WTC11 (cell line): ENCODE results near the gene GPR37. TPM values are rescaled to one million over a fixed set of nuclear protein-coding genes. Genes with fewer than 3 reads are reported as not detected.

Source experiments
- ATAC-seq: fragments of 200-7000 bp; cut with Tn5 transposase; 2 replicates; pipeline ENCODE4 v1.10.0; 2021; ENCODE audit warnings: mild to moderate bottlenecking, moderate library complexity
- CTCF ChIA-PET: fragments of 300-600 bp; sonication (Branson Sonifier 250); formaldehyde crosslinking; loops from one replicate; lab custom pipeline; 2021; ENCODE audit warnings: antibody characterized with exemption; lab: Charles Lee
- POLR2A ChIA-PET: fragments of 350-600 bp; sonication (Branson Sonifier 250); formaldehyde crosslinking; loops from one replicate; lab custom pipeline; 2021; ENCODE audit warnings: antibody characterized with exemption; lab: Charles Lee
- DNase-seq: peaks from one replicate; pipeline ENCODE4 v3.0.0; 2021; ENCODE audit warnings: low spot score
- H3K27ac Mint-ChIP-seq: 2 replicates; pipeline ENCODE4 v1.8.0; 2021; ENCODE audit warnings: mixed read lengths
- H3K27me3 Mint-ChIP-seq: 2 replicates; pipeline ENCODE4 v1.8.0; 2021; ENCODE audit warnings: low read depth, mild to moderate bottlenecking, moderate library complexity, mixed read lengths
- H3K36me3 Mint-ChIP-seq: 2 replicates; pipeline ENCODE4 v1.8.0; 2021; ENCODE audit warnings: mixed read lengths
- H3K4me1 Mint-ChIP-seq: 2 replicates; pipeline ENCODE4 v1.8.0; 2022; ENCODE audit warnings: mixed read lengths
- H3K4me3 Mint-ChIP-seq: 2 replicates; pipeline ENCODE4 v1.8.0; 2021; ENCODE audit warnings: mild to moderate bottlenecking, moderate library complexity, mixed read lengths
- H3K9me3 Mint-ChIP-seq: 2 replicates; pipeline ENCODE4 v1.8.0; 2021; ENCODE audit warnings: mixed read lengths
- ATF1 ChIP-seq: sonication (generic); formaldehyde crosslinking; IDR thresholded peaks from 2 replicates; pipeline ENCODE4 v1.8.1; 2023; ENCODE audit warnings: mild to moderate bottlenecking, moderate library complexity, missing genetic modification reagents
- ATF3 ChIP-seq: sonication (generic); formaldehyde crosslinking; conservative IDR thresholded peaks from 2 replicates; pipeline ENCODE4 v1.8.1; 2022; ENCODE audit warnings: mild to moderate bottlenecking, missing genetic modification reagents
- ATF6 ChIP-seq: sonication (generic); formaldehyde crosslinking; IDR thresholded peaks from 2 replicates; pipeline ENCODE4 v1.8.1; 2023; ENCODE audit warnings: mild to moderate bottlenecking, missing genetic modification reagents
- CDX4 ChIP-seq: fragments of 250-450 bp; sonication (Bioruptor Pico); IDR thresholded peaks from 2 replicates; pipeline ENCODE4 v1.9.0; 2021; ENCODE audit warnings: moderate library complexity, mild to moderate bottlenecking, inconsistent platforms, borderline replicate concordance
- CTCF ChIP-seq: fragments of 200-600 bp; IDR thresholded peaks from 2 replicates; pipeline ENCODE4 v1.8.0; 2022; ENCODE audit warnings: antibody characterized with exemption
- E2F5 ChIP-seq: sonication (generic); formaldehyde crosslinking; IDR thresholded peaks from 2 replicates; pipeline ENCODE4 v1.8.1; 2022; ENCODE audit warnings: mild to moderate bottlenecking, moderate library complexity, missing genetic modification reagents
- ELF4 ChIP-seq: sonication (generic); formaldehyde crosslinking; IDR thresholded peaks from 2 replicates; pipeline ENCODE4 v1.8.1; 2022; ENCODE audit warnings: low read depth, mild to moderate bottlenecking, moderate library complexity, missing genetic modification reagents
- EMX1 ChIP-seq: fragments of 250-450 bp; sonication (Bioruptor Pico); IDR thresholded peaks from 2 replicates; pipeline ENCODE4 v1.8.0; 2021; ENCODE audit warnings: mild to moderate bottlenecking
- ESRRA ChIP-seq: sonication (generic); formaldehyde crosslinking; IDR thresholded peaks from 2 replicates; pipeline ENCODE4 v1.8.1; 2022; ENCODE audit warnings: mild to moderate bottlenecking, missing genetic modification reagents, borderline replicate concordance
- ETV6 ChIP-seq: sonication (generic); formaldehyde crosslinking; IDR thresholded peaks from 2 replicates; pipeline ENCODE4 v1.8.1; 2022; ENCODE audit warnings: mild to moderate bottlenecking, missing genetic modification reagents
- FOXJ3 ChIP-seq: sonication (generic); formaldehyde crosslinking; IDR thresholded peaks from 2 replicates; pipeline ENCODE4 v1.9.0; 2021; ENCODE audit warnings: missing genetic modification reagents, mild to moderate bottlenecking, borderline replicate concordance
- FOXK1 ChIP-seq: sonication (generic); formaldehyde crosslinking; IDR thresholded peaks from 2 replicates; pipeline ENCODE4 v1.8.0; 2022; ENCODE audit warnings: mild to moderate bottlenecking, moderate library complexity, missing genetic modification reagents
- GABPB1 ChIP-seq: sonication (generic); formaldehyde crosslinking; IDR thresholded peaks from 2 replicates; pipeline ENCODE4 v1.8.1; 2023; ENCODE audit warnings: mild to moderate bottlenecking, missing genetic modification reagents
- GTF2I ChIP-seq: fragments of 250-450 bp; sonication (Bioruptor Pico); conservative IDR thresholded peaks from 2 replicates; pipeline ENCODE4 v1.4.0; 2021; ENCODE audit warnings: mild to moderate bottlenecking
- HMGXB4 ChIP-seq: sonication (generic); formaldehyde crosslinking; IDR thresholded peaks from 2 replicates; pipeline ENCODE4 v1.8.1; 2023; ENCODE audit warnings: mild to moderate bottlenecking, moderate library complexity, missing genetic modification reagents
- SOX15 ChIP-seq: fragments of 250-450 bp; sonication (Bioruptor Pico); IDR thresholded peaks from 2 replicates; pipeline ENCODE4 v1.9.0; 2021; ENCODE audit warnings: mild to moderate bottlenecking
- SP1 ChIP-seq: sonication (generic); formaldehyde crosslinking; conservative IDR thresholded peaks from 2 replicates; pipeline ENCODE4 v1.8.1; 2022; ENCODE audit warnings: missing genetic modification reagents
- TCF7 ChIP-seq: sonication (generic); formaldehyde crosslinking; IDR thresholded peaks from 2 replicates; pipeline ENCODE4 v1.8.0; 2022; ENCODE audit warnings: mild to moderate bottlenecking, low read depth, missing genetic modification reagents, moderate library complexity
- TEAD1 ChIP-seq: sonication (generic); formaldehyde crosslinking; IDR thresholded peaks from 2 replicates; pipeline ENCODE4 v1.8.0; 2022; ENCODE audit warnings: mild to moderate bottlenecking, missing genetic modification reagents
- ZBTB21 ChIP-seq: sonication (generic); formaldehyde crosslinking; IDR thresholded peaks from 2 replicates; pipeline ENCODE4 v1.8.1; 2023; ENCODE audit warnings: mild to moderate bottlenecking, missing genetic modification reagents, borderline replicate concordance
- ZBTB43 ChIP-seq: sonication (generic); formaldehyde crosslinking; IDR thresholded peaks from 2 replicates; pipeline ENCODE4 v1.8.1; 2023; ENCODE audit warnings: mild to moderate bottlenecking, missing genetic modification reagents
- ZNF219 ChIP-seq: sonication (generic); formaldehyde crosslinking; IDR thresholded peaks from 2 replicates; pipeline ENCODE4 v1.8.0; 2023; ENCODE audit warnings: missing genetic modification reagents, mild to moderate bottlenecking, borderline replicate concordance
- ZNF232 ChIP-seq: sonication (generic); formaldehyde crosslinking; IDR thresholded peaks from 2 replicates; pipeline ENCODE4 v1.8.0; 2022; ENCODE audit warnings: mild to moderate bottlenecking, missing genetic modification reagents
- ZNF263 ChIP-seq: sonication (generic); formaldehyde crosslinking; IDR thresholded peaks from 2 replicates; pipeline ENCODE4 v1.8.1; 2022; ENCODE audit warnings: low read depth, mild to moderate bottlenecking, moderate library complexity, missing genetic modification reagents
- ZNF317 ChIP-seq: sonication (generic); formaldehyde crosslinking; IDR thresholded peaks from 2 replicates; pipeline ENCODE4 v1.8.1; 2023; ENCODE audit warnings: low read depth, mild to moderate bottlenecking, moderate library complexity, missing genetic modification reagents, borderline replicate concordance
- ZNF423 ChIP-seq: fragments of 250-450 bp; sonication (Bioruptor Pico); IDR thresholded peaks from 2 replicates; pipeline ENCODE4 v2.1.2; 2022; ENCODE audit warnings: mild to moderate bottlenecking, moderate library complexity
- ZNF671 ChIP-seq: fragments of 250-450 bp; sonication (Bioruptor Pico); IDR thresholded peaks from 2 replicates; pipeline ENCODE4 v1.8.0; 2021; ENCODE audit warnings: mild to moderate bottlenecking
- total RNA-seq: library from RNA; stranded (reverse); gene quantifications from 3 replicates; pipeline ENCODE4 v1.2.3, GENCODE V29; 2021

Gene GPR37
- total RNA-seq, 1 experiment from 2014 or later: 20.4 TPM

- no peak for TF ChIP-seq CTCF
These were observed 34.8 kb upstream of the GPR37 start (continued) for GRCh38 chr7:124800386-124800785.

GRCh38 chr7:124799448-124799847 lies 33.9 kb upstream of the GPR37 start:
- H3K4me3 Mint-ChIP-seq: no peak overlapping the region
- H3K36me3 Mint-ChIP-seq: no peaks in the 10 kb centered on the region
- TF ChIP-seq EMX1 (CRISPR knock-in tag) (no peak), FOXJ3 (CRISPR knock-in tag) (no peak), ZNF423 (no peak), SP1 (CRISPR knock-in tag) (no peak), ZNF219 (no peak), GABPB1 (CRISPR knock-in tag) (no peak), ZNF317 (no peak), TCF7 (no peak), ZNF232 (CRISPR knock-in tag) (no peak), ELF4 (no peak), E2F5 (CRISPR knock-in tag) (no peak), SOX15 (no peak), ATF1 (CRISPR knock-in tag) (no peak), ATF3 (no peak), TEAD1 (no peak), ATF6 (no peak), ZBTB21 (CRISPR knock-in tag) (no peak), CDX4 (no peak)
- H3K4me1 Mint-ChIP-seq: peaks cover under 1% of the 10 kb centered on the region; the same call in 1 of the 2 replicates
- CTCF ChIA-PET: no interaction called here
- POLR2A ChIA-PET: no interaction called here
- no peak for ATAC-seq
- no peaks in the 10 kb centered on the region for H3K27me3 Mint-ChIP-seq
- H3K9me3 Mint-ChIP-seq: peaks cover 11% of the 10 kb centered on the region; the same call in 1 of the 2 replicates
- no peak overlapping the region for H3K27ac Mint-ChIP-seq
- DNase-seq: no peak

- Mint-ChIP-seq H3K27ac (no peak overlapping the region), H3K4me1 (peaks cover 7% of the 10 kb centered on the region), H3K27me3 (no peaks in the 10 kb centered on the region), H3K9me3 (peaks cover 11% of the 10 kb centered on the region; the same call in 1 of the 2 replicates), H3K36me3 (no peaks in the 10 kb centered on the region), H3K4me3 (no peak overlapping the region)
- POLR2A ChIA-PET: no interaction called here
- CTCF ChIA-PET: no interaction called here
- no peak for DNase-seq
- no peak for ATAC-seq
- TF ChIP-seq GTF2I (CRISPR knock-in tag): no peak
- no peak for TF ChIP-seq FOXK1 (CRISPR knock-in tag)
- no peak for TF ChIP-seq CTCF
- TF ChIP-seq ZNF263 (CRISPR knock-in tag): no peak
- no peak for TF ChIP-seq ETV6 (CRISPR knock-in tag)
- no peak for TF ChIP-seq SP1 (CRISPR knock-in tag)
- no peak for TF ChIP-seq HMGXB4 (CRISPR knock-in tag)
- TF ChIP-seq ZNF671 (CRISPR knock-in tag): no peak
- TF ChIP-seq ZBTB43: no peak
- no peak for TF ChIP-seq ESRRA (CRISPR knock-in tag)
These were observed 31.2 kb upstream of the GPR37 start for GRCh38 chr7:124796771-124797170.
